ENCODE measurements around the gene SLC26A9.

The SLC26A9 gene

DNA sequence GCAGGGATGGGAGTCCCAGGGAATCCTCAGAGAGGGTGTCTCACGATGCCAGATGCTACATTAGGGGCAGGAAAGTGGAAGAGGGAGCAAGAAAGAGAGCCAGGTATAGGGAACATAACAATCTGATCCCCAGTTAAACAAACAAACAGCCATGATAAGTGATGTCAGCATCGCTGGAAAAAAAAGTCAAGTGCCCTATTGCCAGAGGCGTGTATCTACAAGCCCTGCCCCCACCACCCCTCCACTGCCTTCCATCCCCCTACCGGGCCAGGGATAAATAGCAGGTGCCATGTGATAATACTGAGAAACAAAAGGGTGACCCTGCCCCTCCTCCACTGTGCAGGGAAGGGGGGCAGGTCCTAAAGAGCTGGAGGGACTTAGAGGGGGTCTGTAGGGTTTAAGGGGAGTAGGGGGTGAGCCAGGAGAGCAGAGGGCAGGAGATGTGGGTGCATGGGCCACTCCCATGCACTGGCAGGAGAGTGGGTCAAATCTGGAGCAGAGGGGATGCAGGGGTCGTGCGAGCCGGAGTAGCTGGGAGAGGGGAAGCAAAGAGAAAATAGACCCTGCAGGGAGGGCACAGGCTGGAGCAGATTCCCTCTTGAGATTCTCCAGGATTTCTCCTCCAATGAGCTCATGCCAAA lies 3.4 kb downstream of the SLC26A9 start:
- DNase-seq (ENCODE audit: low spot score) (no peak), ATAC-seq (ENCODE audit: low read depth) (peak; percentile 32; the same call in 2 of the 3 replicates)
- no peak for TF ChIP-seq CTCF (IDR thresholded peaks at IDR 0.05; ENCODE audit: poor library complexity, severe bottlenecking)
- Histone ChIP-seq H3K27me3 (ENCODE audit: insufficient read depth, poor library complexity, severe bottlenecking) (no peaks in the 10 kb centered on the region), H3K27ac (ENCODE audit: poor library complexity, severe bottlenecking) (no peak overlapping the region), H3K36me3 (ENCODE audit: low read depth) (no peaks in the 10 kb centered on the region), H3K9me3 (ENCODE audit: severe bottlenecking) (no peaks in the 10 kb centered on the region), H3K4me1 (ENCODE audit: insufficient read depth, poor library complexity, severe bottlenecking) (peaks cover 12% of the 10 kb centered on the region), H3K4me3 (ENCODE audit: severe bottlenecking) (no peak overlapping the region)

DNA sequence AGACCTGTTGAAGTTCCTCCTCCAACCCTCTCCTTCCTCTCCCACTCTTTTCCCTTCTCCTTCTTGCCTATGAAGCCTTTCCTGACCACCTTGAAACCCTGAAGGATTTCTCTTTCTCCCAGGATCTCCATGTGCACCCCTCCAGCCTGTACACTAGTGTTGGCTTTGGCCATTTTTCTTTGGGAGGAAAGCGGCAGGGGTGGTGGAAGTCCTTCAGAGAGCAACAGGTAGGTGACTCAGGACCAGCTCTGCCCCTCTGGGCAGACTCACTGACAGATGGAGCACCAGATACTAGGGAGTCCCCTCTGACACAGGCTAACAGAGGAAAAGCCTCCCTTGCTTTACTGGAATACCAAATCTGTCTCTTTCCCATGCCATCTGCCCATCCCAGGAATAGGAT lies 4.6 kb downstream of the SLC26A9 start:
- H3K4me3 ChIP-seq (ENCODE audit: severe bottlenecking) = no peak overlapping the region
- no peak for TF ChIP-seq CTCF (IDR thresholded peaks at IDR 0.05; ENCODE audit: poor library complexity, severe bottlenecking)
- H3K27ac ChIP-seq (ENCODE audit: poor library complexity, severe bottlenecking) = no peak overlapping the region
- H3K9me3 ChIP-seq (ENCODE audit: severe bottlenecking) = no peaks in the 10 kb centered on the region
- H3K4me1 ChIP-seq (ENCODE audit: insufficient read depth, poor library complexity, severe bottlenecking) = peaks cover 20% of the 10 kb centered on the region
- DNase-seq (ENCODE audit: low spot score) = no peak
- H3K36me3 ChIP-seq (ENCODE audit: low read depth) = no peaks in the 10 kb centered on the region
- no peaks in the 10 kb centered on the region for H3K27me3 ChIP-seq (ENCODE audit: insufficient read depth, poor library complexity, severe bottlenecking)
- no peak for ATAC-seq (ENCODE audit: low read depth)

GRCh38 chr1:205936846-205937586 lies 6.2 kb downstream of the SLC26A9 start:
- TF ChIP-seq CTCF (IDR thresholded peaks at IDR 0.05; ENCODE audit: poor library complexity, severe bottlenecking) = no peak
- Histone ChIP-seq H3K27me3 (ENCODE audit: insufficient read depth, poor library complexity, severe bottlenecking) (no peaks in the 10 kb centered on the region), H3K9me3 (ENCODE audit: severe bottlenecking) (no peaks in the 10 kb centered on the region), H3K36me3 (ENCODE audit: low read depth) (no peaks in the 10 kb centered on the region), H3K4me1 (ENCODE audit: insufficient read depth, poor library complexity, severe bottlenecking) (peaks cover 27% of the 10 kb centered on the region), H3K27ac (ENCODE audit: poor library complexity, severe bottlenecking) (no peak overlapping the region), H3K4me3 (ENCODE audit: severe bottlenecking) (no peak overlapping the region)
- peak; percentile 55; the same call in 1 of the 3 replicates for ATAC-seq (ENCODE audit: low read depth)
- no peak for DNase-seq (ENCODE audit: low spot score)

DNA sequence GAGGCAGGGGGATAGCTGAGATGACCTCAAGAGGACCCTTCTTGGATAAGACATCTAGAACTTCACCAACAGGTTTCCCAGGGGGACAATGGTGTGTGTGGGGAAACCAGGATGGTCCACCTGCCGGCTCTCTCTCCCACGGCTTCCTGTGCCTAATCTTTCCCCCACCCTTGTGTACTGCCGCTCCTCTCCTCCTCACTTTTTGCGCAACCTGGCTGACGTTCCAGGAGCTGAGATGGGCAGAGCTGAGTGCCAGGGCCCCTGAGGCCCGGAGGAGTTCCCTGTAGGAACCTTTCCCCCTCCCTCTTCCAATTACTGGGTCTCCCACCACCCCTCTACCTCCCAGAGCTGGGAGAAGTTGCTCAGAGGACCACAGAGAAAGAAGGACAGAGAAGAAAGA lies 6.9 kb downstream of the SLC26A9 start:
- no peak for TF ChIP-seq CTCF (IDR thresholded peaks at IDR 0.05; ENCODE audit: poor library complexity, severe bottlenecking)
- no peak overlapping the region for H3K27ac ChIP-seq (ENCODE audit: poor library complexity, severe bottlenecking)
- no peaks in the 10 kb centered on the region for H3K36me3 ChIP-seq (ENCODE audit: low read depth)
- no peaks in the 10 kb centered on the region for H3K27me3 ChIP-seq (ENCODE audit: insufficient read depth, poor library complexity, severe bottlenecking)
- H3K4me3 ChIP-seq (ENCODE audit: severe bottlenecking) = no peak overlapping the region
- H3K9me3 ChIP-seq (ENCODE audit: severe bottlenecking) = no peaks in the 10 kb centered on the region
- no peak for DNase-seq (ENCODE audit: low spot score)
- no peak for ATAC-seq (ENCODE audit: low read depth)
- peaks cover 27% of the 10 kb centered on the region for H3K4me1 ChIP-seq (ENCODE audit: insufficient read depth, poor library complexity, severe bottlenecking)

- no peak overlapping the region for H3K27ac ChIP-seq (ENCODE audit: poor library complexity, severe bottlenecking)
- peaks cover 27% of the 10 kb centered on the region for H3K4me1 ChIP-seq (ENCODE audit: insufficient read depth, poor library complexity, severe bottlenecking)
- TF ChIP-seq CTCF (IDR thresholded peaks at IDR 0.05; ENCODE audit: poor library complexity, severe bottlenecking) = no peak
- no peaks in the 10 kb centered on the region for H3K9me3 ChIP-seq (ENCODE audit: severe bottlenecking)
- H3K36me3 ChIP-seq (ENCODE audit: low read depth) = no peaks in the 10 kb centered on the region
- H3K4me3 ChIP-seq (ENCODE audit: severe bottlenecking) = no peak overlapping the region
- H3K27me3 ChIP-seq (ENCODE audit: insufficient read depth, poor library complexity, severe bottlenecking) = no peaks in the 10 kb centered on the region
- DNase-seq (ENCODE audit: low spot score) (no peak), ATAC-seq (ENCODE audit: low read depth) (no peak)
Observed at GRCh38 chr1:205935869-205936268, 7.4 kb downstream of the SLC26A9 start.
